ENCODE results near the gene GLTP.
"Not testable (repeated sequence)": the region's sequence is repeated elsewhere in the genome, so short reads cannot be mapped to it uniquely, and the experiment has no call there.

The GLTP gene

GRCh38 chr12:109880043-109880931 is at the start of gene GLTP:
TSS of gene GLTP (minus strand) at chr12:109880541. CDS start at chr12:109880374, 167 bp downstream.
- TF ChIP-seq CTCF (IDR thresholded peaks at IDR 0.05) = peak; percentile 38 to 92
- intact Hi-C loops (cut with DNase I; ENCODE audit: low total_unique reads) = loop anchor here (5.0 kb wide), 1 partner anchor 168 kb away; the partner anchor contains the start of gene FAM222A
- Histone ChIP-seq H3K4me3 (peak within 1 kb of the TSS; percentile 63 to 92), H3K27me3 (no peaks in the 10 kb centered on the region), H3K4me1 (peaks cover 0 to 42% (median 20%) of the 10 kb centered on the region in 4 donors), H3K27ac (peak within 1 kb of the TSS; percentile 72 to 85), H3K9me3 (no peaks in the 10 kb centered on the region), H3K36me3 (no peaks in the 10 kb centered on the region)
- DNase-seq = peak; percentile 77 to 89

GRCh38 chr12:109929326-109929725 is 49.0 kb upstream of the GLTP start:
- H3K27ac ChIP-seq; H3K4me1 ChIP-seq; intact Hi-C loops (cut with DNase I; ENCODE audit: low total_unique reads): not testable (repeated sequence)

GRCh38 chr12:109928058-109928656 is 47.8 kb upstream of the GLTP start:
- TF ChIP-seq CTCF (IDR thresholded peaks at IDR 0.05) = no peak
- Histone ChIP-seq H3K9me3 (no peaks in the 10 kb centered on the region), H3K4me3 (no peak overlapping the region), H3K4me1 (no peaks in the 10 kb centered on the region), H3K27ac (no peak overlapping the region), H3K36me3 (peaks cover 31 to 83% (median 35%) of the 10 kb centered on the region in 3 donors), H3K27me3 (no peaks in the 10 kb centered on the region)
- DNase-seq = peak in 1 of 2 donors; percentile 47
- intact Hi-C loops (cut with DNase I; ENCODE audit: low total_unique reads) = no loop called here

More at GRCh38 chr12:109929326-109929725, 49.0 kb upstream of the GLTP start:
- not testable (repeated sequence) for H3K4me3 ChIP-seq, H3K9me3 ChIP-seq, H3K27me3 ChIP-seq
- H3K36me3 ChIP-seq = peaks cover 38 to 88% (median 46%) of the 10 kb centered on the region in 3 donors
- DNase-seq = peak in 1 of 2 donors; percentile 37

GRCh38 chr12:109927622-109928021 is 47.3 kb upstream of the GLTP start:
- no peak for DNase-seq
- H3K36me3 ChIP-seq = peaks cover 25 to 82% (median 29%) of the 10 kb centered on the region in 3 donors
- no peak overlapping the region for H3K4me3 ChIP-seq
- peak; percentile 18 to 37 for TF ChIP-seq CTCF (IDR thresholded peaks at IDR 0.05)
- H3K4me1 ChIP-seq = no peaks in the 10 kb centered on the region
- H3K27ac ChIP-seq = no peak overlapping the region
- H3K27me3 ChIP-seq = no peaks in the 10 kb centered on the region
- no peaks in the 10 kb centered on the region for H3K9me3 ChIP-seq
- intact Hi-C loops (cut with DNase I; ENCODE audit: low total_unique reads) = no loop called here

GRCh38 chr12:109926488-109927210 is 46.3 kb upstream of the GLTP start:
- Histone ChIP-seq H3K36me3 (peaks cover 16 to 82% (median 19%) of the 10 kb centered on the region in 3 donors), H3K9me3 (no peaks in the 10 kb centered on the region), H3K27ac (no peak overlapping the region), H3K4me3 (no peak overlapping the region), H3K4me1 (no peaks in the 10 kb centered on the region), H3K27me3 (no peaks in the 10 kb centered on the region)
- TF ChIP-seq CTCF (IDR thresholded peaks at IDR 0.05) = no peak
- DNase-seq = peak in 1 of 2 donors; percentile 35
- intact Hi-C loops (cut with DNase I; ENCODE audit: low total_unique reads) = no loop called here
